NCI-H2227 (cell line): ENCODE results near the gene L1TD1.
"Not testable (repeated sequence)": the region's sequence is repeated elsewhere in the genome, so short reads cannot be mapped to it uniquely, and the experiment has no call there.

Experiments
- DNase-seq: peaks from one replicate; lab custom pipeline; 2025; ENCODE audit not compliant: unreplicated experiment; lab: John Stamatoyannopoulos, UW

Gene L1TD1

GRCh38 chr1:62234688-62235087, 40.0 kb downstream of the L1TD1 start:
- DNase-seq = no peak

GRCh38 chr1:62235576-62235975, 40.9 kb downstream of the L1TD1 start:
- no peak for DNase-seq

DNA sequence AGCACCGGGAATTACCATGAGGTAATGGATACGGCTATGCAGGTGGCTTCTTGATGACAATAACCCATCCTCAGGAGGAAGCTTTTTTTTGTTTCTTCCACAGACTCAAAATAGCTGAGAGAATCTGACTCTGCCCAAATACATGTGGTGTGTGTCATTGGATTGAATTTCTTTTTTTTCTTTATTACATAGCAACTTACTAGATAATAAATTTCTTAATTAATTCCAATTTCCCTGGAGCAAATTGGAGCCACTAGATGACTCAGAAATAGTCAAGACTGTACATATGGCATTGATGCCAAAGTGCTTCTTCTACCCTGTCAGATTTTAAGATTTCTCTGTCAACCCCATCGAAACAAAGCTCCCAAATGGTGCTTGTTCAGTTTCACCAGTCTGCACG, 42.7 kb downstream of the L1TD1 start:
- no peak for DNase-seq

GRCh38 chr1:62237950-62238374, 43.3 kb downstream of the L1TD1 start:
- no peak for DNase-seq

DNA sequence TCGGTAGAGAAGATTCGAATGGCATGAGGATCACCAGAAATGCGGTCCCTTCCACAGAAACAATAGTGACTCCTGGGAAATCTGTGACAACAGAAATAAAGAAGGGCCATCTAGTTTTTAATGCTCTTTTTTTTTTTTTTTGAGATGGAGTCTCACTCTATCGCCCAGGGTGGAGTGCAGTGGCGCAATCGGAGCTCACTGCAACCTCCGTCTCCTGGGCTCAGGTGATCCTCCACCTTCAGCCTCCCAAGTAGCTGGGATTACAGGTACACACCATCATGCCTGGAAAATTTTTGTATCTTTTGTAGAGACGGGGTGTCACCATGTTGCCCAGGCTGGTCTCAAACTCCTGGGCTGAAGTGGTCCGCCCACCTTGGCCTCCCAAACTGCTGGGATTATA, 43.9 kb downstream of the L1TD1 start:
- DNase-seq = no peak

GRCh38 chr1:62239652-62240403, 45.2 kb downstream of the L1TD1 start:
- DNase-seq = not testable (repeated sequence)

GRCh38 chr1:62240651-62241370, 46.2 kb downstream of the L1TD1 start:
- DNase-seq = no peak

GRCh38 chr1:62241371-62242131, 46.9 kb downstream of the L1TD1 start:
- no peak for DNase-seq

- not testable (repeated sequence) for DNase-seq
These were observed 49.7 kb downstream of the L1TD1 start for GRCh38 chr1:62244380-62244779.

DNA sequence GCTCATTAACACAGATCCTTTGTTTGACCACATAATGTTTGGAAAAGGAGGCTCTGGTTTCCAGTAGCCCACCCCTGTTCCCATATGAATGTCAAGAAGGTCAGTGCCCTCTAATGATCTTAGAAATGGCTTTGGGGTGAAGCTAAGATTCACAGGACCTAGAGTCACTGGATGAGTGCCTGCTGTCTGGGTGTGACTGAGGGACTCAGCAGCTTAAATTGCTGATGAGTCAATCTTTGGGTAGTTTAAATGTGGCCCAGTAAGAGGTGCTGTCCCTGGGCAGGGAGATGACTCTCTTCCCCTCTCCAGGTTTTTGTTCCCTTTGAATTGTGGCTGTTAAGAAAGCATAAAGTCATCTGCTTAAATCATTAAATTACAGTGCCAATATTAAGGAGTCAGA, 50.6 kb downstream of the L1TD1 start:
- no peak for DNase-seq

GRCh38 chr1:62247391-62248168, 52.9 kb downstream of the L1TD1 start:
- DNase-seq = peak; percentile 78

DNA sequence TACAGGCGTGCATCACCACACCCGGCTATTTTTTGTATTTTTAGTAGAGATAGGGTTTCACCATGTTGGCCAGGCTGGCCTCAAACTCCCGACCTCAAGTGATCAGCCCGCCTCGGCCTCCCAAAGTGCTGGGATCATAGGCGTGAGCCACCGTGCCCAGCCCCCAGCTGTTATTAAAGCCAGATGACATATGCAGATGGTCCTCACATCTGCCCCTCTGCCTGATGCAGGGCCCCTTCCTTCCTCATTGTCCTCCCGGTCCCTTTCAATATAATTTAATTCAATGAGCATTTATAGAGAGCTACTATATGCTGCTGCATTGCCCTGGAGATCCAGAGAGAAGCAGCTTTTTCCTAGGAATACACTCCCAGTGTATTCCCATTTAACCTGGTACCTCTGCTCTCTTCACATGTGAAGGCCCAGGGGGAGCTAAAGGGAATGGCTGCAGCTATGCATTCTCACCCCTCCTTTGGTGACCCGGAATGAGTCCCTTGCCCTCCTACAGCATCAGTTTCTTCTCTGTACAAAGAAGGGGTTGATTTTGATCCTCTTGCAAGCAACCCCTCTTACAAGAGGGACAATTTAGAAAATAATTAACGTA, 55.6 kb downstream of the L1TD1 start:
- DNase-seq = no peak

GRCh38 chr1:62259551-62259950, 64.9 kb downstream of the L1TD1 start:
- DNase-seq = no peak

DNA sequence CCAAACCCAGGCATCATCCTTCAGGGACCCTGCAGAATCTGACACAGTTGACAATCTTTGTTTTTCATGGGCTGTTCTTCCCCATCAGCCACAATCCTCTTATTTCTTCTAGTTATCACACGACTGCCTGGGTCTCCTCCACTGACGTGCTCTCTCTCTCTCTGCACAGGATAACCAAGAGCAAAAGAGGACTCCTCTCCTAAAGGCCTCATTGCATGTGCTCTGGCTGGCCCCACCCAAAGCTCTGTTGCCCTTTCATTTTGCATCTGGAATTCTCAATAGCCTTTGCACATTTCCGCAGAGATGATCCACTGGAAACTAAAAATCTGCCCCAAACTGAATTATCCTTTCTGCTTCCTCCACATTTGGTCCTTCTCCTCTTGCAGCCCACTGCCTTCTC, 66.0 kb downstream of the L1TD1 start:
- DNase-seq = no peak
